GM18870 (cell line): Measurements from ENCODE around the gene RPL18A.
"Not testable (repeated sequence)": the region's sequence is repeated elsewhere in the genome, so short reads cannot be mapped to it uniquely, and the experiment has no call there.

Experiments
- ATAC-seq: cut with Tn5 transposase; IDR thresholded peaks from one replicate; pipeline ENCODE4 v1.9.1; 2021; ENCODE audit warnings: moderate library complexity; ENCODE audit not compliant: unreplicated experiment

Gene RPL18A

GRCh38 chr19:17866312-17866963 lies 6.7 kb downstream of the RPL18A start:
- ATAC-seq, result no peak

DNA sequence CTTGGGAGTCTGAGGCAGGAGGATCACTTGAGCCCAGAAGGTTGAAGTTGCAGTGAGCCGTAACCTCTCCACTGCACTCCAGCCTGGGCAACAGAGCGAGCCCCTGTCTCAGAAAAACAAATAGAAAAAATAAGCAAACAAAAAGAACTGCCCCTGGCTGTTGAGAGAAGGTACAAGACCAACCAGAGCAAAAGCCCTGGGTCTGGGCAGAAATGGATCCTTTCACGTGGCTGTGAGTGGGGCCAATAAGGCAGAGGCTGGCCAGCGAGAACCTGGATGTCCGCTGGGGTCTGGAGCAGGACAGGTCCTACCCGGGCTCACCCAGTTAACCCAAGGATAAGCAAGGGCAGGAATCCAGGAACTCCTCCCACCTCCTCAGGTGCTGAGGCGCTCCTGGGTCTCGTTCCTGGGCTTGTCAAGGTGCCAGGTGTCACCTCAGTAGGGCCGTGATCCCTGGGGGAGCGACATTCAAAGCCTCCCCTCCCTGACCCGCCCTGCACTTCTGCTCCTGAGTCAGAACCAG lies 7.3 kb downstream of the RPL18A start:
- ATAC-seq, result no peak

GRCh38 chr19:17868669-17869068 lies 9.0 kb downstream of the RPL18A start:
- ATAC-seq, result no peak

- ATAC-seq, result no peak
These were observed 9.5 kb downstream of the RPL18A start for GRCh38 chr19:17869114-17869608.

GRCh38 chr19:17871032-17871877 lies 11.5 kb downstream of the RPL18A start:
- ATAC-seq, result no peak

DNA sequence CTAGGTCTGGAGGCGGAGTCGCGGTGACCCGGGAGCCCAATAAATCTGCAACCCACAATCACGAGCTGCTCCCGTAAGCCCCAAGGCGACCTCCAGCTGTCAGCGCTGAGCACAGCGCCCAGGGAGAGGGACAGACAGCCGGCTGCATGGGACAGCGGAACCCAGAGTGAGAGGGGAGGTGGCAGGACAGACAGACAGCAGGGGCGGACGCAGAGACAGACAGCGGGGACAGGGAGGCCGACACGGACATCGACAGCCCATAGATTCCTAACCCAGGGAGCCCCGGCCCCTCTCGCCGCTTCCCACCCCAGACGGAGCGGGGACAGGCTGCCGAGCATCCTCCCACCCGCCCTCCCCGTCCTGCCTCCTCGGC lies 12.2 kb downstream of the RPL18A start, which contains the start of gene SLC5A5:
Gene SLC5A5 (plus strand): TSS at position 68 of the 373 bp plus-strand sequence. CDS start 375 bp downstream, outside the sequence.
- no peak for ATAC-seq

- ATAC-seq, result no peak
These were observed 12.7 kb downstream of the RPL18A start for GRCh38 chr19:17872251-17873001.

DNA sequence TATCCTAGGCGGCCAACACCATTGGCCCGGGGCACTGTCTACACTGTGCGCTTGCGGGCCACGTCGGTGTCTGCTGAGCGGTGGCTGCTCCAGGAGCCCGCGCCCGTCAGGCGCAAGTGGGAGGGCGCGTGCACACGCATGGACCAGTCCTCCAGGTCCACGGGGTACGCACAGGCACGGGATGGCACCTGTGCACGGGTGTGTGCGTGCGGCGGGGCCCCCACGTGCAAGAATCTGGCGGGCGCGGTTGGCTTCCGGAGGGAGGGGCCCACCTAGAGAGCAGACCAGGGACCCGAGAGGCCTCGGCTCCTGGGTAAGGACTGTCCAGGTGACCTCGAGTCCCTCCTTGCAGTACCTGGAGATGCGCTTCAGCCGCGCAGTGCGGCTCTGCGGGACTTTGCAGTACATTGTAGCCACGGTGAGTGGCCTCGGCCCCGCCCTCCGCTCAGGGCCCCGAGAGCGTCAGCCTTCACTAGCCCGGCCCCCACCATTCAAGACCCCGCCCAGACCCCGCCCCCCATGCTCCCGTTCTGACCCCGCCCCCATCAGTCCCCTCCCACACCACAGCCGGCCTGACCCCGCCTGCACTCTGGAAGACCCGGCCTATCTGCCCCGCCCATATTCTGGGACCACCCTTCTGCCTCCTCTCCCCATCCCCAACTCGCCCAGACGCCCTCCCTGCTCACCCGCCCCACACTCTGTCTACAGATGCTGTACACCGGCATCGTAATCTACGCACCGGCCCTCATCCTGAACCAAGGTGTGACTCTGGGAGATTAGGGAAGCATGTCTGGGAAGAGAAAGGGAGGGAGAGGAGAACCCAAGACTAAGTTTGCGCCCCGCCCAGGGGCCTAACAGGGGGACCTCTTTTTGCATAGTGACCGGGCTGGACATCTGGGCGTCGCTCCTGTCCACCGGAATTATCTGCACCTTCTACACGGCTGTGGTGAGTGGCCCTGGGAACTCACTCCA lies 14.4 kb downstream of the RPL18A start:
- no peak for ATAC-seq

- ATAC-seq, result no peak
These were observed 15.0 kb downstream of the RPL18A start for GRCh38 chr19:17874758-17875135.

DNA sequence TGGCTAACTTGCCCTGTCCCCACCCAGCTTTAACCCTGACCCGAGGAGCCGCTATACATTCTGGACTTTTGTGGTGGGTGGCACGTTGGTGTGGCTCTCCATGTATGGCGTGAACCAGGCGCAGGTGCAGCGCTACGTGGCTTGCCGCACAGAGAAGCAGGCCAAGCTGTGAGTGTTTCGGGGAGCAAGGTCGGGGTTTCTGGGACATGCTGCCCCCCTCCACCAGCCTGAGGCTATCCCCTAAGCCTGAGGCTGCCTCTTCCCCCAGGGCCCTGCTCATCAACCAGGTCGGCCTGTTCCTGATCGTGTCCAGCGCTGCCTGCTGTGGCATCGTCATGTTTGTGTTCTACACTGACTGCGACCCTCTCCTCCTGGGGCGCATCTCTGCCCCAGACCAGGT lies 18.0 kb downstream of the RPL18A start:
- no peak for ATAC-seq

GRCh38 chr19:17879466-17879865 lies 19.8 kb downstream of the RPL18A start:
- ATAC-seq, result no peak

- ATAC-seq, result no peak
These were observed 22.0 kb downstream of the RPL18A start for GRCh38 chr19:17881701-17882100.

DNA sequence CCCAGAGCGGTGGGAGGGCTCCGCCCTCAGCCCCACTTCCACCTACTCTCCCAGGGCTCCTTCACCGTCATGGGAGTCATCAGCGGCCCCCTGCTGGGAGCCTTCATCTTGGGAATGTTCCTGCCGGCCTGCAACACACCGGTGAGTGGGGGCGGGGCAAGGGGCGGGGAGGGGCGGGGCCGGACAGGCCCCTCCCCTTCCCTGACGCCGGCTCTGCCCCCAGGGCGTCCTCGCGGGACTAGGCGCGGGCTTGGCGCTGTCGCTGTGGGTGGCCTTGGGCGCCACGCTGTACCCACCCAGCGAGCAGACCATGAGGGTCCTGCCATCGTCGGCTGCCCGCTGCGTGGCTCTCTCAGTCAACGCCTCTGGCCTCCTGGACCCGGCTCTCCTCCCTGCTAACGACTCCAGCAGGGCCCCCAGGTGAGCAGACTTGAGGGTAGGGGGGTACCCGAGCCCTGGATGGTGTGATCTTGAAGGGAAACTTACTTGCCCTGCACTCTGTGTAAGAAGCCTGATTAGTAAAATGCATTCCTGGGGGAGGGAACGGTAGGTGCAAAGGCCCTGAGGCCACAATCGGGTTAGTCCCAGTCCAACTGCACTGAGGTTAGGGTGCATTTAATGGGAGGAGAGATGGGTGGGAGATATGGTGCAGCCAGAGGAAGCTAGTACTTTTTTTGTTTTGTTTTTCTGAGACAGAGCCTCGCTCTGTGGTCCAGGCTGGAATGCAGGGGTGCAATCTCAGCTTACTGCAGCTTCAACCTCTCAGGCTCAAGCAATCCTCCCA lies 24.1 kb downstream of the RPL18A start:
- ATAC-seq, result no peak

GRCh38 chr19:17886515-17886914 lies 26.8 kb downstream of the RPL18A start:
- ATAC-seq, result no peak

GRCh38 chr19:17887221-17887620 lies 27.5 kb downstream of the RPL18A start:
- ATAC-seq, result not testable (repeated sequence)

GRCh38 chr19:17888260-17888659 lies 28.6 kb downstream of the RPL18A start:
- ATAC-seq, result no peak

GRCh38 chr19:17889609-17890214 lies 30.0 kb downstream of the RPL18A start:
- no peak for ATAC-seq

GRCh38 chr19:17893766-17894165 lies 34.1 kb downstream of the RPL18A start:
- no peak for ATAC-seq

DNA sequence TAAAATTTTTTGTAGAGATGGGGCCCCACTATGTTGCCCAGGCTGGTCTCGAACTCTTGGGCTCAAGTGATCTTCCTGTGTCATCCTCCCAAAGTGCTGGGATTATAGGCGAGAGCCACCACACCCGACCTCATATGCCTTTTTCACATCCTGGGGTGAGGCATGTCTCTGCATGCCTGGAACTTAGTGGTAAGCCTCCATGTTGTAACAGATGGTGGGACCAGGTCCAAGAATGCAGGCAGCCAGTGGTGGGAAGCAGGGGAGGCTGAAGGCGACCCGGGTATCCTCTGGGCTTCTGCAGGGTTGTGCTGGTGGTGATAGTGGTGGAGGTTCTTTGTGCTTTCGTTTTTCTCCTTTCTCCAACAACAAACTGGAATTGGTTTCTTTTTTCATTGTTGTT lies 43.0 kb downstream of the RPL18A start:
- no peak for ATAC-seq
